NT2/D1 (cell line): ENCODE results near the gene SFSWAP.

ENCODE experiments used
- DNase-seq: peaks from one replicate; pipeline ENCODE4 v3.0.0-alpha.2; 2011; ENCODE audit warnings: low read depth, low spot score
- H3K27me3 ChIP-seq: 2 replicates; pipeline ENCODE4 v1.6.0; 2011; ENCODE audit warnings: mild to moderate bottlenecking; ENCODE audit not compliant: insufficient read length, insufficient read depth
- H3K36me3 ChIP-seq: 2 replicates; pipeline ENCODE4 v1.6.1; 2011; ENCODE audit warnings: mild to moderate bottlenecking, low read length, mixed read lengths; ENCODE audit not compliant: insufficient read depth, insufficient read length
- H3K4me1 ChIP-seq: 2 replicates; pipeline ENCODE4 v1.5.1; 2011; ENCODE audit not compliant: insufficient read depth, insufficient read length
- H3K4me3 ChIP-seq: 2 replicates; pipeline ENCODE4 v1.5.1; 2011; ENCODE audit warnings: low read depth; ENCODE audit not compliant: insufficient read length
- H3K9ac ChIP-seq: 2 replicates; pipeline ENCODE4 v1.6.0; 2011; ENCODE audit warnings: low read depth; ENCODE audit not compliant: insufficient read length
- H3K9me3 ChIP-seq: 2 replicates; pipeline ENCODE4 v1.5.1; 2011; ENCODE audit warnings: mild to moderate bottlenecking, low read length; ENCODE audit not compliant: insufficient read depth
- SUZ12 ChIP-seq: IDR thresholded peaks from 2 replicates; pipeline ENCODE4 v1.6.1; 2011; ENCODE audit not compliant: insufficient read length, insufficient read depth; ENCODE audit errors: extremely low read depth
- YY1 ChIP-seq: IDR thresholded peaks from 2 replicates; pipeline ENCODE4 v1.6.1; 2011; ENCODE audit not compliant: insufficient read length, insufficient read depth
- ZNF274 ChIP-seq: IDR thresholded peaks from 2 replicates; pipeline ENCODE4 v1.6.1; 2011; ENCODE audit warnings: mild to moderate bottlenecking, low read depth, low read length

The SFSWAP gene

GRCh38 chr12:131785763-131786330, 75.0 kb downstream of the SFSWAP start:
- H3K27me3 ChIP-seq, result no peaks in the 10 kb centered on the region
- no peak for TF ChIP-seq YY1
- H3K4me1 ChIP-seq, result peaks cover 2% of the 10 kb centered on the region
- no peak overlapping the region for H3K4me3 ChIP-seq
- no peaks in the 10 kb centered on the region for H3K9me3 ChIP-seq
- H3K36me3 ChIP-seq, result peaks cover 75% of the 10 kb centered on the region
- DNase-seq, result no peak
- no peak overlapping the region for H3K9ac ChIP-seq

GRCh38 chr12:131786331-131786730, 75.4 kb downstream of the SFSWAP start:
- H3K9ac ChIP-seq, result no peak overlapping the region
- no peak for DNase-seq
- H3K27me3 ChIP-seq, result no peaks in the 10 kb centered on the region
- H3K4me1 ChIP-seq, result peaks cover 2% of the 10 kb centered on the region
- H3K36me3 ChIP-seq, result peaks cover 78% of the 10 kb centered on the region
- TF ChIP-seq ZNF274, result no peak
- no peak for TF ChIP-seq YY1
- TF ChIP-seq SUZ12, result no peak
- no peak overlapping the region for H3K4me3 ChIP-seq
- no peaks in the 10 kb centered on the region for H3K9me3 ChIP-seq

GRCh38 chr12:131787143-131787660, 76.3 kb downstream of the SFSWAP start:
- H3K9me3 ChIP-seq, result no peaks in the 10 kb centered on the region
- no peaks in the 10 kb centered on the region for H3K27me3 ChIP-seq
- DNase-seq, result no peak
- TF ChIP-seq ZNF274 (no peak), SUZ12 (no peak)
- H3K4me3 ChIP-seq, result no peak overlapping the region
- no peak overlapping the region for H3K9ac ChIP-seq
- peaks cover 6% of the 10 kb centered on the region for H3K4me1 ChIP-seq
- H3K36me3 ChIP-seq, result peaks cover 79% of the 10 kb centered on the region

GRCh38 chr12:131788070-131788469, 77.2 kb downstream of the SFSWAP start:
- H3K27me3 ChIP-seq, result no peaks in the 10 kb centered on the region
- H3K9ac ChIP-seq, result no peak overlapping the region
- peaks cover 78% of the 10 kb centered on the region for H3K36me3 ChIP-seq
- peaks cover 6% of the 10 kb centered on the region for H3K4me1 ChIP-seq
- TF ChIP-seq SUZ12, result no peak
- no peak for TF ChIP-seq YY1
- TF ChIP-seq ZNF274, result no peak
- H3K4me3 ChIP-seq, result no peak overlapping the region
- no peak for DNase-seq
- H3K9me3 ChIP-seq, result no peaks in the 10 kb centered on the region

GRCh38 chr12:131789638-131790037, 78.7 kb downstream of the SFSWAP start:
- peaks cover 89% of the 10 kb centered on the region for H3K36me3 ChIP-seq
- no peak overlapping the region for H3K9ac ChIP-seq
- H3K27me3 ChIP-seq, result no peaks in the 10 kb centered on the region
- no peaks in the 10 kb centered on the region for H3K9me3 ChIP-seq
- H3K4me1 ChIP-seq, result peaks cover 10% of the 10 kb centered on the region
- H3K4me3 ChIP-seq, result no peak overlapping the region
- DNase-seq, result no peak
- no peak for TF ChIP-seq ZNF274
- no peak for TF ChIP-seq SUZ12
- no peak for TF ChIP-seq YY1

- TF ChIP-seq YY1 (no peak), SUZ12 (no peak), ZNF274 (no peak)
- H3K36me3 ChIP-seq, result peaks cover 83% of the 10 kb centered on the region
- no peaks in the 10 kb centered on the region for H3K9me3 ChIP-seq
- no peak overlapping the region for H3K4me3 ChIP-seq
- H3K9ac ChIP-seq, result no peak overlapping the region
- peaks cover 21% of the 10 kb centered on the region for H3K4me1 ChIP-seq
- DNase-seq, result no peak
- no peaks in the 10 kb centered on the region for H3K27me3 ChIP-seq
These were observed 82.5 kb downstream of the SFSWAP start for GRCh38 chr12:131793243-131794022.

GRCh38 chr12:131794061-131794460, 83.2 kb downstream of the SFSWAP start:
- DNase-seq, result no peak

More at GRCh38 chr12:131794061-131794460, 83.2 kb downstream of the SFSWAP start:
- H3K4me1 ChIP-seq, result peaks cover 21% of the 10 kb centered on the region
- no peaks in the 10 kb centered on the region for H3K27me3 ChIP-seq
- peaks cover 80% of the 10 kb centered on the region for H3K36me3 ChIP-seq
- no peak overlapping the region for H3K9ac ChIP-seq
- TF ChIP-seq ZNF274 (no peak), SUZ12 (no peak), YY1 (no peak)
- no peak overlapping the region for H3K4me3 ChIP-seq
- no peaks in the 10 kb centered on the region for H3K9me3 ChIP-seq
